Measurements from ENCODE around the gene CEP72. TPM values are rescaled to one million over a fixed set of nuclear protein-coding genes. Genes with fewer than 3 reads are reported as not detected.

CEP72 gene
- total RNA-seq, 1 donor from 2014 or later: 0.32 TPM

- intact Hi-C loops (cut with DNase I): no loop called here
- no peak for DNase-seq (ENCODE audit: low spot score in 2 of 2)
- TF ChIP-seq CTCF (IDR thresholded peaks at IDR 0.05): no peak
Measured at GRCh38 chr5:621341-621761, 9.2 kb downstream of the CEP72 start.

GRCh38 chr5:622359-622758 lies 10.2 kb downstream of the CEP72 start:
- no peak for DNase-seq (ENCODE audit: low spot score in 2 of 2)

More at GRCh38 chr5:621341-621761, 9.2 kb downstream of the CEP72 start:
- no peak overlapping the region for H3K27ac ChIP-seq
- H3K27me3 ChIP-seq: no peaks in the 10 kb centered on the region
- H3K4me3 ChIP-seq: no peak overlapping the region
- peaks cover 18 to 22% of the 10 kb centered on the region in 2 donors for H3K36me3 ChIP-seq
- no peaks in the 10 kb centered on the region for H3K4me1 ChIP-seq
- no peaks in the 10 kb centered on the region for H3K9me3 ChIP-seq

GRCh38 chr5:622946-623522 lies 10.9 kb downstream of the CEP72 start:
- intact Hi-C loops (cut with DNase I): no loop called here
- no peak for DNase-seq (ENCODE audit: low spot score in 2 of 2)
- Histone ChIP-seq H3K27me3 (no peaks in the 10 kb centered on the region), H3K36me3 (peaks cover 18 to 23% of the 10 kb centered on the region in 2 donors), H3K4me1 (no peaks in the 10 kb centered on the region), H3K9me3 (no peaks in the 10 kb centered on the region), H3K27ac (no peak overlapping the region), H3K4me3 (no peak overlapping the region)
- no peak for TF ChIP-seq CTCF (IDR thresholded peaks at IDR 0.05)

More at GRCh38 chr5:622359-622758, 10.2 kb downstream of the CEP72 start:
- intact Hi-C loops (cut with DNase I): no loop called here
- Histone ChIP-seq H3K4me1 (no peaks in the 10 kb centered on the region), H3K9me3 (no peaks in the 10 kb centered on the region), H3K27me3 (no peaks in the 10 kb centered on the region), H3K4me3 (no peak overlapping the region), H3K27ac (no peak overlapping the region), H3K36me3 (peaks cover 18 to 23% of the 10 kb centered on the region in 2 donors)
- TF ChIP-seq CTCF (IDR thresholded peaks at IDR 0.05): no peak

- no peak for TF ChIP-seq CTCF (IDR thresholded peaks at IDR 0.05)
- Histone ChIP-seq H3K27me3 (no peaks in the 10 kb centered on the region), H3K36me3 (peaks cover 18 to 23% of the 10 kb centered on the region in 2 donors), H3K4me3 (no peak overlapping the region), H3K27ac (no peak overlapping the region), H3K4me1 (no peaks in the 10 kb centered on the region), H3K9me3 (no peaks in the 10 kb centered on the region)
- no peak for DNase-seq (ENCODE audit: low spot score in 2 of 2)
- intact Hi-C loops (cut with DNase I): no loop called here
Measured at GRCh38 chr5:623531-623930, 11.4 kb downstream of the CEP72 start.

GRCh38 chr5:624118-624950 lies 12.2 kb downstream of the CEP72 start:
- Histone ChIP-seq H3K4me3 (no peak overlapping the region), H3K27ac (no peak overlapping the region), H3K36me3 (peaks cover 21 to 22% of the 10 kb centered on the region in 2 donors), H3K4me1 (no peaks in the 10 kb centered on the region), H3K9me3 (no peaks in the 10 kb centered on the region), H3K27me3 (no peaks in the 10 kb centered on the region)
- no peak for TF ChIP-seq CTCF (IDR thresholded peaks at IDR 0.05)
- no peak for DNase-seq (ENCODE audit: low spot score in 2 of 2)
- intact Hi-C loops (cut with DNase I): no loop called here

Measured in ascending aorta (tissue), 2 donors.